Esophagus muscularis mucosa (tissue), 3 donors: Measurements from ENCODE around the gene SHE.

Experiments
- CTCF ChIP-seq, 3 experiments: fragments of 200-600 bp in 2 of 3; fragments of 450-650 bp in 1 of 3; sonication (generic) in 2 of 3; IDR thresholded peaks; one replicate each; pipeline ENCODE4 v1.5.1; 2017 to 2019; ENCODE audit warnings: antibody characterized with exemption in 3 of 3, mild to moderate bottlenecking in 2 of 3, moderate library complexity in 1 of 3
- EP300 ChIP-seq: sonication (generic); formaldehyde crosslinking; IDR thresholded peaks from one replicate; pipeline ENCODE4 v1.6.1; 2017; ENCODE audit warnings: antibody characterized with exemption

- TF ChIP-seq EP300 (no peak), CTCF (IDR thresholded peaks at IDR 0.05) (no peak)
These were observed 16.2 kb downstream of the SHE start for GRCh38 chr1:154485910-154486496.
